HG03060 (cell line): ENCODE measurements around the gene SUGP2.
"Not testable (repeated sequence)": the region's sequence is repeated elsewhere in the genome, so short reads cannot be mapped to it uniquely, and the experiment has no call there.

ENCODE experiments used
- ATAC-seq: cut with Tn5 transposase; IDR thresholded peaks from one replicate; pipeline ENCODE4 v1.9.1; 2021; ENCODE audit warnings: low read depth, moderate number of reproducible peaks; ENCODE audit not compliant: unreplicated experiment

The SUGP2 gene

DNA sequence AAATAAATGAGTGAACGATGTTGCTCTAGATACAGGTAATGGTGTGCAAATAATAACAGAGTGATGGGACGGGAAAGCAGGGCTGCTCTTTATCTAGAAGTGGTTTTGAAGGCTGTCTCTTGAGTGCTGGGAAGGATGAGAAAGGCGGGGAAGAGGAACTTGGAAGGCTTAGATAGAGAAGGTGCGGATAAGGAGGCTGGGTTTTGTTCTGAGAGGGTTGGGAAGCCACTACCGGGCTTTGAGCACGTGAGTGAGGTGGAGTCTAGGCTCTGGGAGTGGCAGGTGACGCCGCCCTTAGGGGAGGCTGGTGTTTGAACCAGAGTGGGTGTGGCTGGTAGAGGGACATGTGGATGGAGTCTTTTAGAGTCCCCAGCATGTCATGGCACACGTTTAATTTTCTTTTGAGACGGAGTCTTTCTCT lies 897 bp upstream of the SUGP2 start:
- ATAC-seq: no peak

DNA sequence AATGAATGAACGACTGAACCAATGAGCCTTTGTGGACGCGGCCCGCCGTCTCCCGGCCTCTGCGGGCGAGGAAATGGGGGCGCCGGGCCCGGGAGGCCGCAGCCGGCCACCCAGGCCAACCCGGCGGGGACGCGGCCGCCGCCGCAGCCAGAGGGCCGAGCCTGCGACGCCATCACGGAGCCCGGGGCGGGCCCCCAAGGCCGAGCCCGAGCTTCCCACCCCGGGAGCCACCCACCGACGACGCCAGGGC lies 216 bp downstream of the SUGP2 start:
- ATAC-seq: no peak

DNA sequence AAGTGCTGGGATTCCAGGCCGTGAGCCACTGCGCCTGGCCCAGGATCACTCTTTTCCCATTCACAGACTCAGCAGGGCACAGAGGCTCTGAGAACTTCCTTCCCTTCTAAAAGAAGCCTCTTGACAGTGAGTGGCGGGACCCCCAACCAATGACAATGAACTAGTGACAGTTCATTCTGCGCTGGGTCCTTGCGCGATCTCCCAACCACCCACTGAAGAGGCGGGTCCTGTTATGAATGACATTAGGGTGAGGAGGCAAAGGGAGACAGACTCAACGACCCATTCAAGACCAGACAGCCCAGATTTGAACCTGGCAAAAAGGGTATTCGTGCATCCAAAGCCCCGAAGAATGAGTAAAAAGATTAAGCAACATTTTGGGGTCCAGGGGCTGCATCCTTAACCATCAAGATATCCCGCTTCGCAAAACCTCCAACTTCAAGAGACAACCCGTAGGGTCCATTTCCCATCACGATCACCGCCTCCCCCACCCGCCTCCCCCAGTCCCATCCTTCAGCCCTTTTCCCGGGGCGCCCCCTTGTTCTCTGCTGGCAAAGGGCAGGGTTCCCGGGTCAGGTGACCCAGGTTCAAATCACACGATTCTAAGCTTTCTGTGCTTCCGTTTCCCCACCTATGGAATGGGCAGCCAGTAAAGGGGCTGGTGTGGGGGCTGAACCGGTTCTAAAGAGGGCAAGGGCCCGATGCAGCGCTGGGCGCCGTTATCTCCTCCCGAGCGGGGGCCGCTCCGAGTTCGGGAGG lies 719 bp downstream of the SUGP2 start:
- ATAC-seq: no peak

DNA sequence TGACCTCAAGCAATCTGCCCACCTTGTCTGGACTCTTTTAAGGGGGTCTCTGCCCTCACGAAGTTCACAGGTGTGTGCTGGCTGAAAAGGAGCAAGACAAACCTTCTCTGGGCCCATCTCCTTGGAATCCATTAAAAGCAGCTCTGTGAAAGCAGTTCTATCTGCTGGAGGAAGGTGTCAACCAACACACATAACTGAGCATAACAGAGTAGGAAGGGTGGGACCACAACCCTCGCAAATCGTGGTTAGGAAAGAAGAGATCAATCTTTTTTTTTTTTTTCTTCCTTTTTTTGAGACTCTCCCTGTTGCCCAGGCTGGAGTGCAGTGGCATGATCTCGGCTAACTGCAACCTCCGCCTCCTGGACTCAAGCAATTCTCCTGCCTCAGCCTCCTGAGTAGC lies 1.4 kb downstream of the SUGP2 start:
- no peak for ATAC-seq

DNA sequence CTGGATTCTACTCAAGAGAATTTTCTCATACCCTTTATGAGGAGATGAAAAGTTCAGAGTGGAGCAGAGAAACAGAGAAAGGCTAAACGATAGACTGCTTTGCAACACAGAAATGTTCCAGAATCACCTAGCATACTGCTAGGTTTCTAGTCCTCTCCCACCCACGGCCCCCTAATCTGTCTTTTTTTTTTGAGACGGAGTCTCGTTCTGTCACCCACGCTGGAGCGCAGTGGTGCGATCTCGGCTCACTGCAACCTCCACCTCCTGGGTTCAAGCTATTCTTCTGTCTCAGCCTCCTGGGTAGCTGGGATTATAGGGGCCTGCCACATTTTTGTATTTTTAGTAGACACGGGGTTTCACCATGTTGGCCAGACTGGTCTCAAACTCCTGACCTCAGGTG lies 4.8 kb downstream of the SUGP2 start:
- no peak for ATAC-seq

DNA sequence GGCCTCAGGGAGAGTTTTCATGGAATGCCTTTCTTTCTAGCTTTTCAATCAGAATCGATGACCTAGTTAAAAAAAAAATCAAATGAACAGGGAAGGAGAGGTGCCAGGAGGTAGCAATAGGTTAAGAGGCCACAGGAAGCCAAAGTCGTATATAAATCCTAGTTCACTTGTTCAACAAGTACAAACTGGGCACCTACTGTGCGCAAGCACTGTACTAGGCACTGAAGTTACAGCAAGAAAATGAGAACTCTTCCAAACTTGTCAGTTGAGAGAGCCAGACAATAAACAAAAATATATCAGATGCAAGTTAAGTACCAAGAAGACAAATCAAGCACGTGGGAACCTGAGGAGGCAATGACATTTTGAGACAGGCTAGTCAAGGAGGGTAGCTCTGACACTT lies 6.1 kb downstream of the SUGP2 start:
- ATAC-seq: no peak

DNA sequence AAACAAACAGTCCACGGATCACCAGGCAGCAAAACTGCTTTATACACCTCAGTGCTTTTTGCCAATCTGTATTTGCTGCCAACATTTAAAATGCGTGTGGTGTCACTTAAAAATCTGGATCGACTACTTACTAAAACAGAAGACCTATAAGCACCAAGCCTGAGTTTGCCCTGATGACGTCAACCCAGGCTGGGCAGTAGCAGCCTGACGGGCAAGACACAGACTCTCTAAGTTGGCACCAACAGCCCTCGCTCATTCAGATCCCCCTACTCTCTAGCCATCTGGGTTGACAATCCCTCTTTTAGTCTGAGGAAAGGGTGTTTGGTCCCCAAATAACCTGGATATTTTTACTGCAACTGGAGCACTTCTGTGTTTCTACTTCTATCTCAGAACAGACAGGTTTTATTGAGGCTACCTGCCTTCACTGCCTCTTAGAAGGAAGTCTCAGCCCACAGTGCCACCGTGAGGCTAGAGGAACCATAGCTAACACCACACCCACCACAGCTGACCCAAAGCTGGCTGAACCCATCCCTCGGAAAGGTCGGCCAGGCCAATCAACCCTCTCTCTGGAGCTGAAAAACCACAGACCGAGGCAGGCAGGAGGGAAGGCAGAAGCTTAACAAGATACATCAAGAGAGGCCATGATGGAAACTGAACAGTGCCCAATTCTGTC lies 6.9 kb downstream of the SUGP2 start:
- ATAC-seq: no peak

DNA sequence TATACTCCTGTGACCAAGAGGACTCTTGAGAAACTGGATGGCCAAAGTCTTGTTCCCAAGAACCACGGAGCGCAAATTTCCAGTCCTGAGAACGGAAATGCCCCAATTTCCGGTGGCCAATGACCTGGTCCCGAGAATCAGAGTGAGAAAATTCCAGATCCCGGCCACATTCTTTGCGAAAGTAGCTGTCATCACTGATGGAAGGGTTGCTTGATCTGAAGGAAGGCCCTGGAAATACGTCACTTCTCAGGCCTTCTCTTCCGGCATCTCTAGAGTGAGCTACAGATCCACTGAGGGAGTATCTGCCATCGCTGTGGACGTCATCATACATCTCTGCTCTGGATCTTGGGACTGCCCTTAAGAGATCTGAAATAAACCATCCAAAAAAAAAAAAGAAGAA lies 7.5 kb downstream of the SUGP2 start:
- no peak for ATAC-seq

DNA sequence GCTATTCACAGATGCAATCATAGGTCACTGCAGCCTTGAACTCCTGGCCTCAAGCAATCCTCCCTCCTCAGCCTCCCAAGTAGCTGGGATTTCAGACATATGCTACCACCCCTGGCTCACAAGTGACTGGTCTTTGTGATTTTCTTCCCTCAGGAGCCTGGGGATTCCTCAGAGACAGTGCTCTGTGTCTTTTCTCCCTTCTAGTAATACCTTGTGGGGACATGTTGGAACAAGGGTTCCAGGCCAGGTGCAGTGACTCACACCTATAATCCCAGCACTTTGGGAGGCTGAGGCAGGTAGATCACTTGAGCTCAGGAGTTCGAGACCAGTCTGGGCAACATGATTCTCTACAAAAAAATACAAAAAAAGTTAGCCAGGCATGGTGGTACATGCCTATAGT lies 9.9 kb downstream of the SUGP2 start:
- ATAC-seq: not testable (repeated sequence)

DNA sequence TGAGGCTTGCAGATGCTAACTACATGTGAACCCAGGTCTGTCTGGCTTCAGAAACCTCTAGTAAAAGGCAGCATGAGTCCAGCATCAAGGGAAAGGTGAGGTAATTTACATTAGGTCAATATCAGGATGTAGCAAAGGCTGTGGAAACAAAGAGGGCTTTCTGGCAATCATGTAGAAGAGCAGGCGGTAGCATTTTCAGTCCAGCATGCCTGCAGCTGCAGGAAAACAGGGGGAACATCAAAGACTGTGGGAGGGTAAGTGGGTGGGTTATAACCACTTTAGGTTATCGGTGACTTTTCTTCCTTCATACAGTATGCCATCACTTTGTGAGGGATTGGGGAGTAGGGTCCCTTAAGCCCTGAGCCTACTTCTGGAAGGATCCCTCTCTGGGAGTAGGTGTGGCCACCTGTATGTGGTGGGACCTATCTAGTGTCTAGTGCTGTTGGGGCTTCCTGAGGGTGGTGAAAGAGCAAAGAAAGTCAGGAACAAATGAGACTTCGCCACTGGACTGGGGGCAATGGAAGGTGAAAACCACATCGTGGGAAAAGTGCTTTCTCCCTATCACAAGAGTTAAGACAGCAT lies 10.8 kb downstream of the SUGP2 start:
- no peak for ATAC-seq

DNA sequence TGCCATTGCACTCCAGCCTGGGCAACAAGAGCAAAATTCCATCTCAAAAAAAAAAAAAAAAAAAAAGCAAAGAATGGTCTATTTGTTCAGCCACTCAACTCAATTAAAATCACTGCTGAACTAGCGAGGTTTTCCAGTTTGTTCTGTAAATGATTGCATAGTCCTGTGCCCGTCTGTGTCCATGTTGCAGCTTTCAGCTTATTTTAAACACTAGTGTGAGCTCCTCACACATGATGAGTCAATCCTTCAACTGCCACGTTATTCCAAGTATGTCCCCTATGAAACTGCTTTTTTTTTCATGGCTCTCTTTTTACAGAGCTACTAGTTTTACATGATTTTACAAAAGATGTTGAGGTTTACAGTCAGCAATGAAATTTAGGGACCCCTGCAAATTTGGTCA lies 12.2 kb downstream of the SUGP2 start:
- no peak for ATAC-seq

DNA sequence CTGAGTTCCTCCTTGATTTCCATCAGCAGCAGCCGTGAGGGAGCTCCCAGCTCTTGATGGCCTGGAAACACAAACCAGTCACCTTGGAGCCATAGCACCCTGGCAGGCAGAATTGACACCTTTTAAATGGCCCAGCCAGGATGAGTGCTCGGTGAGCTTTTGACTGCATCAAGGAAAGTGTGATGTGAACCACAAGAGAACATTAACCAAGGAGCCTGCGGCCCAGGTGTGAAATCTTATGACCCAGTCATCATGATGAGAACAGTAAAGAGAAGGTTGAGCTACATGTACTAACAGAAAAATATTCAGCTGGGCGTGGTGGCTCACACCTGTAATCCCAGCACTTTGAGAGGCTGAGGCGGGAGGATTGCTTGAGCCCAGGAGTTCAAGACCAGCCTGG lies 22.8 kb downstream of the SUGP2 start:
- no peak for ATAC-seq

DNA sequence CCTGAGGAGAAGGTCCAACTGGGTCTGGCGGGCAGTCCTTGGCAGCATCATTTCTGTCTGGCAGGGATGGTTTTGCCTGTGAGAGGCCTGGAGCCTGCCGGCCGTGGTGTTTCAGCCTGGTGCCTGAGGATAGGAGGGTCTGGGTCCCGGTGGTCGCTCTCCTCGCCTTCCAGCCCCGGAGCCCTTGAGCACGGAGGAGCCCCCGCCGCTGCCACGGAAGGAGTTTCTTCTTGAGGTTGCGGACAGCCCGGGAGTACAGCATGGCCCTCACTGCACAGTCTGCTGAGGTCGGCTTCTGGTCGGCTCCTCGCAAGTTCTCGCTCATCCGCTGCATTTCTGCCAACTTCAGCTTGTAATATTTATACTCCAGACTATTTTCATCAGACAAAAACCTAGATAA lies 23.4 kb downstream of the SUGP2 start:
- ATAC-seq: no peak

DNA sequence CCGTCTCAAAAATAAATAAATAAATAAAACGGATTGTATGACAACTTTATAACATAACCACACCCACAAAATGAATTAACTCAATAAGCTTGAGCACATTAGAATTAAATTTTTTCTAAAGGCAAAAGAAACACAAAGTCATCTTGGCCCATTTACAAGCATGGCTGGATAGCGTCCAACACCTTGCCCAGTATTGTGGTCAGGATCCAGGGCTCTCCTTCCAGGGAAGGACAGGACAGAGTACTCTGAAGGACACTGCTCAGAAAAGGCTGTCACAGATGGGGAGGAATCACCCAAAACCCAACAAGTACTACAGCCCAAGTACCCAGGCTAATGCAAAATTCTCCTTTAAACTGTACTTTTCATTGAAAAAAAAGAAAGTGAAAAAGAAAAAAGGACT lies 27.1 kb downstream of the SUGP2 start:
- no peak for ATAC-seq

DNA sequence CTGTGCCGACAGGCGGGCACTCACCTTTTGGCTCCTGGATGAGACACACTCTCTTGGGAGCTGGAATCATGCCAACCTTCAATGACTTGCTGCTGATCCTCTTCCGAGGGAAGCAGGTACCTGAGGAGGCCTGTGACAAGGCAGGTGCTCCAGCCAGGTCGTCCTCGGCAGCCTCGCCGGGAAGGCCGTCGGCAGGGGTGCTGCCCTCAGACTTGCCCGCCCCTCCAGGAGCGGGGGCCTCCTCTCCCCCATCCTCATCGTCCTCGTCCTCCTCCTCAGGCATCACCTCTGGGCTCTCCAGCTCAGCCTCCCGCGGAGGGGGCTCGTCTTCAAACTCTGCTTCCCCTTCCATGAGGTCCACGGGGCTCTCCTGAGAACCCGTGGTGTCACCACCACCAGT lies 29.2 kb downstream of the SUGP2 start:
- no peak for ATAC-seq

DNA sequence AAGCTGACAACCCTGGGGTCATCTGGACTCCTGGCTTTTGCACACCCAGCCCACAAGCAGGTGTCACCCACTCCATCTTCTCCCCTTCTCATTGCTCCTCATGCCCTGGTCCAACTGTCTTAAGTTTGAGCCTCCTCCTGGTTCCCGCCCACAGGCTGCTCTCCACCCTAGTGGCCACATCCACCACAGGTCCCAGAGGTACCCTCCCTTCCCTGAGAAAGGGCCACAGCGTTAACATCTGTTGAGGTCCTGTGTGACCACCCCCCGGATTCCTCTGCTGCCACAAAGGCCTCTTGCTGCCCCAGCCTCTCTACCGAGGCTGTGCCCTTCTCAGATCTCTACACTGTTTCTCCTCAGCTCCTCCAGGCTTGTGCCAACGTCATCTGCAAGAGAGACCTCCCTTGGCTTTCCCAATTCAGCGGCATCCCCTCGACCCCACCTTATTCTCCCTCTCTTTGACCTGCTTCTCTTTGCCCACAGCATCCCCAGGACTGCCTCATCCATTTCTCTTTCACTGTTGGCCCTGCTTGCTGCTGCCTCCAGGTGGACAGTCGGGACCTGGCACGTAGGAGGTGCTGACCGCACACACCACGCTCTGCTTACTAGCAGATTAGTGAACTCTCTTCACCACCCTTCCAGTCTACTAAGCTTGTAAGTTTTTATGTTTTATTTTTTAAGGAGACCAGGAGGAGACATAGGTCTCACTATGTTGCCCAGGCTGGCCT lies 33.3 kb downstream of the SUGP2 start:
- no peak for ATAC-seq

DNA sequence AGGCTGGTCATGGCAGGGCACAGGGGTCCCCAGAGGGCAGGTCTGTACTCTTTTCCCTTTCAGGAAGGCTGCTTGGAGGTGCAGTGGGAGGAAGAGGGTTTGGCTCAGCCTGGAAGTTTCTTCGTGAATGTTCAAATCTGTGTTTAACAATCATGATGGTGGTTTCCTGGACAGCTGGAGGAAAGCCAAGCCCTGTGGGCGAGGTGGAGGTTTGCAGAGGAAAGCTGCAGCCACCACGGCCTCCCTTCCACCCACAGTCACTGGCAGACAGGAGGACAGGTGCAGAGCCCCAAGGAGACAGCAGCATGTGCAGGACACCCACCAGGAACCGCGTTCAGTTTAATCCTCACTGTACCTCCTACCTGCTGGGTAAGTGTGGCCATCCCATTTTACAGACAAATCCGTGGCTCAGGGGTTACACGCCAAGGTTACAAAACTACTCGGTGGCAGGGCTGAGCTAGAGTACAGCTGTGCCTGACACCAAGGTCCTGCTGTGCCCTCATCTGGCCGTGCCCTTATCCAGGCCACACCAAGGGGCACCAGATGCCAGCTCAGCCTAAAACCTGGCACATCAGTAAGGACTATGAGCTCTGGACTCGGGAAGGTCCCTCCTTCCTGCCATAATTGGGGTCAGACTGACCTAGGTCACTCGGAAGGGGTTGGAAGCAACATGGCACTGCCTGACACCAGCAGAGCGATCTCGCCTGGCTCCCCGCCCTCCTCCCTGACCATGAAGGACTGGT lies 34.1 kb downstream of the SUGP2 start:
- ATAC-seq: no peak

DNA sequence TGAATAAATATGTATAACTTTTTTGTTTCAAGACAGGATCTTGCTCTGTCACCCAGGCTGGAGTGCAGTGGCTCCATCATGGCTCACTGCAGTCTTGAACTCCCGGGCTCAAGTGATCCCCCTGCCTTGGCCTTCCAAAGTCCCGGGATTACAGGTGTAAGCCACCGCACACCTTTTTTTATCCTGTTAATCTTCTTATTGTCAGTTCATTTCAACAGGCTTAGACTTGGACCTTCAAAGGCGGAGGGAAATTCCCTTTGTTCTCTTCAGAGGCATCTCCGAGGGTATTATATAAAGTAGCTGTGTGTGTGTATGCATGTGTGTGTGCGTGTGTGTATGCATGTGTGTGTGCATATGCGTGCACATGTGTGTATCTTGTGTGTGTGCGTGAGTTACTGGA lies 35.0 kb downstream of the SUGP2 start:
- no peak for ATAC-seq

DNA sequence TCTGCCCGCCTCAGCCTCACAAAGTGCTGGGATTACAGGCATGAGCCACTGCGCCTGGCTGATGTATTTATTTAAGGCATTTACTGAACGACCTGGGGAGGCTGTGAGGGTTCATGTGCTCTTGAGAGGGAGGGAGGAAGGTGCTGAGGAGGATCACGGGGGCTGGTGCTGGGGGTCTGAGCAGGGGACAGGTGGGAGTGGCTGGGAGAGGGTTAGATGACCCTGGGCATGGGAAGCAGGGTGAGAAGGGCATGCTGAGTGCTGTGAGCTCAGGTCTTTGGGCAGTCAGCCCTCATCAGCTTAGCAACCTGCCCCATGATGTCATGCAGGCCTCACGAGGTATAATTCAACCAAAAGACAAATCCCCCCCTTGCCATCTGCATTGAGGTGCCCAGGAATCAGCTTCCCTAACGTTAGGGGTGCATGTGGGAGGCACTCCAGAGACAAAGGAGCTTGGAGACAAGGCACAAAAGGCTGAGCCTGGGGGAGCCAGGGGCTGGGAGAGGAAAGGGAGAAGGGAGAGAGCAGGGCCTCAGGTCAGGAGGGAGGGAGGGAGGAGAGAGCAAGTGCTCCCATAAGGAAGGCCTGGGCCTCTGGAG lies 36.4 kb downstream of the SUGP2 start:
- ATAC-seq: no peak

DNA sequence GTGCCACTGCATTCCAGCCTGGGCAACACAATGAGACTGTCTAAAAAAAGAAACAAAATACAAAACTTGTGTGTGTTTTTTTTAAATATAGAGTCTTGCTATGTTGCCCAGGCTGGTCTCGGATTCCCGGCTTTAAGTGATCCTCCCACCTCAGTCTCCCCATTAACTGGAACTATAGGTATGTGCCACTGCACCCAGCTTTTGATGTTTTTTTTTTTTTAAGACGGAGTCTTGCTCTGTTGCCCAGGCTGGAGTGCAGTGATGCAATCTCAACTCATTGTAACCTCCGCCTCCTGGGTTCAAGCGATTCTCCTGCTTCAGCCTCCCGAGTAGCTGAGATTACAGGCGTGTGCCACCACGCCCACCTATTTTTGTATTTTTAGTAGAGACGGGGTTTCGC lies 37.0 kb downstream of the SUGP2 start:
- ATAC-seq: no peak

DNA sequence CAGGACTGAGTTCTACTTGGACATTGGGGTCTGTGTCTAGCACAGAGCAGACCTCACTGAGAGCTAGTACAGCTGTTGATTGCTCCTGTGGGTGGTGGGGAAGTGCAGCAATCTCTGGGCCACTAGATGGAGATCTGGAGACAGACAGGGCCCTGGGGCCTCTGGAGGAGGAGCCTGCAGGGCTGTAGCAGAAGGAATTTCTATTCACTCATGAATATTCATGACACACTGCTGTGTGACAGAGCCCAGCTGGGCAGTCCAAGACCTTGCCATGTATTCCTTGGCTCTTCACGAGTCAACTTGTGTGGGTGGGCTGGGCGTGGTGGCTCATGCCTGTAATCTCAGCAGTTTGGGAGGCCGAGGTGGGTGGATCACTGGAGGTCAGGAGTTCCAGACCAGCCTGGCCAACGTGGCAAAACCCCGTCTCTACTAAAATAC lies 37.5 kb downstream of the SUGP2 start:
- no peak for ATAC-seq
